H1 (cell line): Measurements from ENCODE around the gene FAT2. TPM values are rescaled to one million over a fixed set of nuclear protein-coding genes. Genes with fewer than 3 reads are reported as not detected.

Experiments
- CTCF ChIA-PET: fragments of 300-600 bp; sonication (Branson Sonifier 250); formaldehyde crosslinking; loops from one replicate; lab custom pipeline; 2021; ENCODE audit not compliant: partially characterized antibody; lab: Charles Lee
- POLR2A ChIA-PET: fragments of 300-600 bp; sonication (Branson Sonifier 250); formaldehyde crosslinking; loops from one replicate; lab custom pipeline; 2021; ENCODE audit warnings: inconsistent platforms; ENCODE audit not compliant: partially characterized antibody; lab: Charles Lee
- DNase-seq, 2 experiments: peaks; one replicate each; pipeline versions ENCODE4 v3.0.0 to v3.0.0-alpha.2; 2010 to 2022; ENCODE audit warnings: low spot score in 2 of 2, low read depth in 1 of 2, mixed read lengths in 1 of 2
- FAIRE-seq: peaks from 2 replicates; lab custom pipeline; 2011; peaks lifted over from hg19 to GRCh38; lab: Jason Lieb, UNC
- H2AFZ ChIP-seq: 2 replicates; pipeline ENCODE4 v1.8.1; 2012; ENCODE audit warnings: low read length, inconsistent platforms
- H2AK5ac ChIP-seq: 2 replicates; pipeline ENCODE4 v1.6.1; 2013; ENCODE audit warnings: low read depth, low read length
- H2BK120ac ChIP-seq: replicated peaks from 2 replicates; pipeline ENCODE3; 2013; ENCODE audit warnings: low read depth, low read length, inconsistent platforms
- H2BK12ac ChIP-seq: 2 replicates; pipeline ENCODE4 v1.6.1; 2013; ENCODE audit warnings: low read depth, low read length
- H2BK15ac ChIP-seq: 2 replicates; pipeline ENCODE4 v1.6.1; 2013; ENCODE audit warnings: low read length
- H2BK20ac ChIP-seq: 2 replicates; pipeline ENCODE4 v1.6.1; 2013; ENCODE audit warnings: low read length
- H2BK5ac ChIP-seq: 2 replicates; pipeline ENCODE4 v1.6.1; 2013; ENCODE audit warnings: low read depth, low read length
- H3K14ac ChIP-seq: 2 replicates; pipeline ENCODE4 v1.6.1; 2013; ENCODE audit warnings: inconsistent platforms; ENCODE audit not compliant: insufficient read length
- H3K18ac ChIP-seq: 2 replicates; pipeline ENCODE4 v1.6.1; 2013; ENCODE audit warnings: low read length; ENCODE audit errors: extremely low read depth
- H3K23ac ChIP-seq: 2 replicates; pipeline ENCODE4 v1.6.1; 2013; ENCODE audit warnings: inconsistent platforms; ENCODE audit not compliant: insufficient read length
- H3K23me2 ChIP-seq: 2 replicates; pipeline ENCODE4 v1.6.1; 2013; ENCODE audit warnings: low read depth, low read length
- H3K27ac ChIP-seq: 2 replicates; pipeline ENCODE4 v1.6.1; 2011; ENCODE audit warnings: low read depth, low read length, inconsistent platforms
- H3K27me3 ChIP-seq, 4 experiments: replicated peaks in 1 of 4; 1 replicate in 1 of 4; 2 replicates in 3 of 4; pipeline versions ENCODE4 v1.6.1 to v1.8.1; 2011 to 2013; ENCODE audit warnings: low read length in 3 of 4, mild to moderate bottlenecking in 3 of 4, inconsistent platforms in 2 of 4, mixed read lengths in 2 of 4, moderate library complexity in 1 of 4; ENCODE audit not compliant: control insufficient read depth in 3 of 4, insufficient read depth in 3 of 4; ENCODE audit errors: extremely low read depth in 1 of 4
- H3K36me3 ChIP-seq, 4 experiments: 2 replicates each; pipeline versions ENCODE4 v1.6.1 to v1.8.1; 2011 to 2013; ENCODE audit warnings: mild to moderate bottlenecking in 4 of 4, low read length in 3 of 4, moderate library complexity in 2 of 4, control low read depth in 1 of 4, inconsistent platforms in 1 of 4; ENCODE audit not compliant: insufficient read depth in 4 of 4, control insufficient read depth in 2 of 4
- H3K4ac ChIP-seq: replicated peaks from 2 replicates; pipeline ENCODE3; 2013; ENCODE audit warnings: low read length, low read depth, mixed read lengths, inconsistent platforms; ENCODE audit not compliant: insufficient read length
- H3K4me1 ChIP-seq, 4 experiments: replicated peaks in 1 of 4; 1 replicate in 1 of 4; 2 replicates in 3 of 4; pipeline versions ENCODE4 v1.6.1 to v1.8.1; 2011 to 2013; ENCODE audit warnings: low read length in 3 of 4, inconsistent platforms in 2 of 4, mixed read lengths in 1 of 4; ENCODE audit not compliant: insufficient read depth in 4 of 4, control insufficient read depth in 3 of 4
- H3K4me2 ChIP-seq, 2 experiments: 2 replicates each; pipeline versions ENCODE4 v1.6.1 to v1.8.1; 2011 to 2013; ENCODE audit warnings: low read depth in 2 of 2, low read length in 2 of 2, control low read depth in 1 of 2, inconsistent platforms in 1 of 2, mild to moderate bottlenecking in 1 of 2; ENCODE audit not compliant: insufficient read depth in 1 of 2
- H3K4me3 ChIP-seq, 4 experiments: fragments of 200-600, 300-600 bp in 1 of 4; sonication (generic), shearing (Covaris generic), sonication (Bioruptor Twin) in 1 of 4; 2 replicates each; pipeline versions ENCODE4 v1.5.1 to v1.8.1; 2011 to 2016; ENCODE audit warnings: low read length in 4 of 4, low read depth in 3 of 4, control low read depth in 2 of 4, inconsistent platforms in 2 of 4, mild to moderate bottlenecking in 2 of 4, mixed read lengths in 1 of 4, moderate library complexity in 1 of 4; ENCODE audit not compliant: insufficient read depth in 2 of 4; ENCODE audit errors: extremely low read depth in 1 of 4
- H3K56ac ChIP-seq: replicated peaks from 2 replicates; pipeline ENCODE3; 2013; ENCODE audit warnings: low read depth, mild to moderate bottlenecking, mixed read lengths, low read length, inconsistent platforms; ENCODE audit not compliant: insufficient read length
- H3K79me1 ChIP-seq: 2 replicates; pipeline ENCODE4 v1.6.1; 2013; ENCODE audit warnings: low read depth, low read length, control low read depth
- H3K79me2 ChIP-seq, 2 experiments: 2 replicates each; pipeline versions ENCODE4 v1.6.1 to v1.8.1; 2012 to 2013; ENCODE audit warnings: low read length in 2 of 2, mild to moderate bottlenecking in 2 of 2, inconsistent platforms in 1 of 2; ENCODE audit not compliant: insufficient read depth in 2 of 2, control insufficient read depth in 1 of 2
- H3K9ac ChIP-seq, 4 experiments: replicated peaks in 1 of 4; 1 replicate in 1 of 4; 2 replicates in 3 of 4; pipeline versions ENCODE4 v1.6.1 to v1.8.1; 2011 to 2013; ENCODE audit warnings: low read depth in 3 of 4, low read length in 3 of 4, control low read depth in 2 of 4, mild to moderate bottlenecking in 2 of 4, moderate library complexity in 2 of 4, inconsistent platforms in 1 of 4; ENCODE audit errors: extremely low read depth in 1 of 4
- H3K9me3 ChIP-seq, 2 experiments: 2 replicates each; pipeline versions ENCODE4 v1.6.1 to v1.8.1; 2012 to 2013; ENCODE audit warnings: mild to moderate bottlenecking in 2 of 2, moderate library complexity in 2 of 2, control low read depth in 1 of 2, inconsistent platforms in 1 of 2, low read depth in 1 of 2, low read length in 1 of 2, mixed read lengths in 1 of 2; ENCODE audit not compliant: insufficient read depth in 2 of 2
- H4K20me1 ChIP-seq, 2 experiments: replicated peaks in 1 of 2; 2 replicates each; pipeline versions ENCODE3 to v1.8.1; 2011 to 2013; ENCODE audit warnings: inconsistent platforms in 2 of 2, low read length in 2 of 2, mild to moderate bottlenecking in 1 of 2; ENCODE audit not compliant: insufficient read depth in 2 of 2, control insufficient read depth in 1 of 2
- H4K5ac ChIP-seq: 2 replicates; pipeline ENCODE4 v1.6.1; 2013; ENCODE audit warnings: low read length, low read depth, mixed read lengths, inconsistent platforms; ENCODE audit not compliant: insufficient read length
- H4K8ac ChIP-seq: 2 replicates; pipeline ENCODE4 v1.8.0; 2013; ENCODE audit warnings: mild to moderate bottlenecking, moderate library complexity, low read length, inconsistent platforms; ENCODE audit not compliant: insufficient read depth; ENCODE audit errors: extremely low read depth
- H4K91ac ChIP-seq: replicated peaks from 2 replicates; pipeline ENCODE3; 2013; ENCODE audit warnings: low read length, mixed read lengths, inconsistent platforms; ENCODE audit not compliant: insufficient read length
- CTBP2 ChIP-seq: IDR thresholded peaks from 2 replicates; pipeline ENCODE4 v1.7.0; 2011; ENCODE audit warnings: borderline replicate concordance, mild to moderate bottlenecking, moderate library complexity, mixed read lengths, low read length; ENCODE audit not compliant: insufficient read depth, insufficient read length
- EGR1 ChIP-seq: IDR thresholded peaks from 2 replicates; pipeline ENCODE4 v1.6.1; 2011; ENCODE audit warnings: low read depth, low read length, borderline replicate concordance
- EP300 ChIP-seq, 2 experiments: IDR thresholded peaks; 1 replicate in 1 of 2; 2 replicates in 1 of 2; pipeline ENCODE4 v1.6.1; 2011 to 2012; ENCODE audit warnings: low read depth in 2 of 2, low read length in 2 of 2, mild to moderate bottlenecking in 2 of 2, borderline replicate concordance in 1 of 2, inconsistent platforms in 1 of 2, moderate library complexity in 1 of 2
- FOSL1 ChIP-seq: IDR thresholded peaks from 2 replicates; pipeline ENCODE4 v1.6.1; 2011; ENCODE audit warnings: mild to moderate bottlenecking, low read depth, low read length, moderate library complexity; ENCODE audit not compliant: insufficient read depth
- GABPA ChIP-seq: IDR thresholded peaks from 2 replicates; pipeline ENCODE4 v1.6.1; 2011; ENCODE audit warnings: mild to moderate bottlenecking, low read length, moderate library complexity, borderline replicate concordance; ENCODE audit not compliant: insufficient read depth
- JUN ChIP-seq: IDR thresholded peaks from 2 replicates; pipeline ENCODE4 v1.6.1; 2011; ENCODE audit warnings: low read depth, mild to moderate bottlenecking, improper control_type of control experiment, low read length
- RFX5 ChIP-seq: IDR thresholded peaks from 2 replicates; pipeline ENCODE4 v1.6.1; 2011; ENCODE audit warnings: low read depth, low read length, improper control_type of control experiment, borderline replicate concordance
- RXRA ChIP-seq: IDR thresholded peaks from 2 replicates; pipeline ENCODE4 v1.6.1; 2011; ENCODE audit warnings: low read depth, mild to moderate bottlenecking, low read length, moderate library complexity; ENCODE audit not compliant: insufficient read depth
- SIN3A ChIP-seq, 2 experiments: IDR thresholded peaks in 1 of 2; conservative IDR thresholded peaks in 1 of 2; 2 replicates each; pipeline ENCODE4 v1.6.1; 2011 to 2012; ENCODE audit warnings: low read length in 2 of 2, improper control_type of control experiment in 1 of 2, low read depth in 1 of 2, mild to moderate bottlenecking in 1 of 2
- SRF ChIP-seq: IDR thresholded peaks from 2 replicates; pipeline ENCODE4 v1.6.1; 2011; ENCODE audit warnings: mild to moderate bottlenecking, low read depth, low read length, moderate library complexity
- TAF1 ChIP-seq: IDR thresholded peaks from 2 replicates; pipeline ENCODE4 v1.6.1; 2011; ENCODE audit warnings: mild to moderate bottlenecking, low read depth, low read length
- TBP ChIP-seq: IDR thresholded peaks from 2 replicates; pipeline ENCODE4 v1.6.1; 2011; ENCODE audit warnings: low read depth, low read length, improper control_type of control experiment
- WGBS, 2 experiments: shearing (Covaris generic) in 1 of 2; methylation state at CpG; one replicate each; pipeline versions ENCODE4 v1.1.6 to v1.1.7; 2013 to 2015; ENCODE audit warnings: low lambda C conversion rate in 2 of 2, mixed read lengths in 2 of 2, inconsistent platforms in 1 of 2, low coverage in 1 of 2, missing lambda C conversion rate in 1 of 2; ENCODE audit not compliant: insufficient replicate concordance in 2 of 2, insufficient coverage in 1 of 2, insufficient read length in 1 of 2; ENCODE audit errors: extremely low coverage in 1 of 2, missing lambda C conversion rate in 1 of 2; 5-methylcytosine and 5-hydroxymethylcytosine counted together
- polyA plus RNA-seq, 7 experiments: library from polyadenylated mRNA; depleted of rRNA in 3 of 7; stranded (reverse) in 5 of 7; unstranded in 2 of 7; fragments of >200 nt in 5 of 7; fragments of 200-250 nt in 2 of 7; gene quantifications; 1 replicate in 5 of 7; 2 replicates in 1 of 7; 4 replicates in 1 of 7; pipeline versions ENCODE4 v1.2.1 to v1.2.3, GENCODE V29; 2011 to 2013; ENCODE audit warnings: missing spikeins in 2 of 7, mixed read lengths in 2 of 7
- total RNA-seq: library from RNA; stranded (reverse); fragmentation: NEBNext Ultra II Directional; extraction: Animal tissue kit (Norgen Biotek cat#: 25700); gene quantifications from 2 replicates; pipeline ENCODE4 v1.2.1, GENCODE V29; 2021

Gene FAT2
- total and polyA plus RNA-seq, 2 of the 8 experiments (the other 6 are each of a cell fraction or from before 2014, with no cell fraction given) = 0.12 to 0.30 TPM

DNA sequence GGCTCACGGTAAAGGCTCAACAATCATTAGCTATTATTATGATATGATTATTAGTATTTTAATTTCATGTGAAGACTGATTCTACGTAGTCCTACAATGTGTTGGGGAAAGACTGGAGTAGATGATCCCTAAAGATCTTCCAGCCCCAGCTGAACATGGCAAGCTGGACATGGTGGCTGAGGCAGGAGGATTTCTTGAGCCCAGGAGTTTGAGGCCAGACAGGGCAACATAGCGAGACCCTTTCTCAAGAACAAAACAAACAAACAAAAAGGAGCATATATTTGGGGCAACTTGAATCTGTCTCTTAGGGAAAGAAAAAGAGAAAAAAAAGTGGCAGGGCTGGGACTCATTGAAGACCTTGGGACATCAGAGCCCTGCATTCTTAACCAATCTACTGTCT is 16.2 kb upstream of the FAT2 start:
- ChIA-PET CTCF (interaction anchor here (0.6 to 2.9 kb wide), 5 partner anchors 12 to 566 kb away, joined by 3 to 15 read pairs (median 3); no protein-coding TSS in a partner anchor), POLR2A (interaction anchor here (0.6 kb wide), 1 partner anchor 437 kb away, joined by 3 read pairs; no protein-coding TSS in a partner anchor)
- no peak overlapping the region for H4K8ac ChIP-seq
- 88% methylated on average over 3 of the region's 3 CpGs; no CpG with 5 or more reads in 1 of the 2 experiments for WGBS, 2 experiments
- H4K5ac ChIP-seq = no peak overlapping the region
- TF ChIP-seq TBP (no peak), FOSL1 (no peak), EGR1 (no peak), SRF (no peak), RXRA (no peak), EP300 (IDR thresholded peaks at IDR 0.05; ENCODE audit: borderline replicate concordance in 1 of 2, low read depth in 2 of 2, low read length in 2 of 2) (no peak), TAF1 (no peak), GABPA (no peak), RFX5 (no peak), CTBP2 (no peak), SIN3A (conservative IDR thresholded peaks at IDR 0.05 in 1 of 2, IDR thresholded peaks at IDR 0.05 in 1 of 2; ENCODE audit: low read depth in 1 of 2, low read length in 2 of 2) (no peak), JUN (no peak)
- H2BK15ac ChIP-seq = no peak overlapping the region
- no peak overlapping the region for H2BK20ac ChIP-seq
- no peak overlapping the region for H3K18ac ChIP-seq
- no peak overlapping the region for H3K4me2 ChIP-seq
- H2AK5ac ChIP-seq = no peak overlapping the region
- H2BK12ac ChIP-seq = no peak overlapping the region
- H4K20me1 ChIP-seq = no peaks in the 10 kb centered on the region
- no peaks in the 10 kb centered on the region for H3K4me1 ChIP-seq
- no peak overlapping the region for H3K27ac ChIP-seq
- no peak for DNase-seq
- H3K23me2 ChIP-seq = no peaks in the 10 kb centered on the region
- no peaks in the 10 kb centered on the region for H3K36me3 ChIP-seq
- no peak overlapping the region for H3K4ac ChIP-seq
- H3K27me3 ChIP-seq = no peaks in the 10 kb centered on the region; a peak in 1 of 7 replicates
- H3K9me3 ChIP-seq = no peaks in the 10 kb centered on the region
- H3K79me1 ChIP-seq = no peaks in the 10 kb centered on the region
- H4K91ac ChIP-seq = no peak overlapping the region
- no peak overlapping the region for H3K23ac ChIP-seq
- H2BK120ac ChIP-seq = no peak overlapping the region
- H3K56ac ChIP-seq = no peak overlapping the region
- H3K9ac ChIP-seq = no peak overlapping the region
- H3K14ac ChIP-seq = no peak overlapping the region
- no peak overlapping the region for H2AFZ ChIP-seq
- FAIRE-seq = no peak
- no peaks in the 10 kb centered on the region for H3K79me2 ChIP-seq
- H3K4me3 ChIP-seq = no peak overlapping the region
- H2BK5ac ChIP-seq = no peak overlapping the region
